ENCODE measurements around the gene ZBTB32. TPM values are rescaled to one million over a fixed set of nuclear protein-coding genes. Genes with fewer than 3 reads are reported as not detected.

The ZBTB32 gene
- total RNA-seq, 1 donor from 2014 or later = not detected

DNA sequence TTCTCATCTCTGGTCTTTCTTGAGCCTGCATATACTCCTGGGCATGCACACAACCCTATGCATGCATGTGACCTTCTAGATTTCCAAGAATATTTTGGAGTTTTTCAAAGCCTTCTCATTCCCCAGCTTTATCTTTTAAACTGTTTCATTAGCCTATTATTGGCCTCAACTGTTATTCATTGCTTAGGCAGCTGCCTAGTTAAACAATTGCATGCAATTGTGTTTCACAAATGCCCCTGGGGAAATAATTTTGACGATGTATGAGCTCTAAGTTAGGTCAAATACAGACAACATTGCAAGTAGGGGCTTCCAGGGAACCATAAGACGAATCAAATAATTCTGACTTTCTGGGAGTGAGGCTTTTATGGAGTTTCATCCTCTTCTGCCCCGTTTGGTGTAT, 40.4 kb upstream of the ZBTB32 start:
- Histone ChIP-seq H3K36me3 (ENCODE audit: control insufficient read depth, insufficient read depth, low read length) (no peaks in the 10 kb centered on the region), H3K4me3 (ENCODE audit: low read depth, low read length) (no peak overlapping the region), H3K27me3 (ENCODE audit: control insufficient read depth, insufficient read depth, low read length) (no peaks in the 10 kb centered on the region)
- TF ChIP-seq, protein P1, sequence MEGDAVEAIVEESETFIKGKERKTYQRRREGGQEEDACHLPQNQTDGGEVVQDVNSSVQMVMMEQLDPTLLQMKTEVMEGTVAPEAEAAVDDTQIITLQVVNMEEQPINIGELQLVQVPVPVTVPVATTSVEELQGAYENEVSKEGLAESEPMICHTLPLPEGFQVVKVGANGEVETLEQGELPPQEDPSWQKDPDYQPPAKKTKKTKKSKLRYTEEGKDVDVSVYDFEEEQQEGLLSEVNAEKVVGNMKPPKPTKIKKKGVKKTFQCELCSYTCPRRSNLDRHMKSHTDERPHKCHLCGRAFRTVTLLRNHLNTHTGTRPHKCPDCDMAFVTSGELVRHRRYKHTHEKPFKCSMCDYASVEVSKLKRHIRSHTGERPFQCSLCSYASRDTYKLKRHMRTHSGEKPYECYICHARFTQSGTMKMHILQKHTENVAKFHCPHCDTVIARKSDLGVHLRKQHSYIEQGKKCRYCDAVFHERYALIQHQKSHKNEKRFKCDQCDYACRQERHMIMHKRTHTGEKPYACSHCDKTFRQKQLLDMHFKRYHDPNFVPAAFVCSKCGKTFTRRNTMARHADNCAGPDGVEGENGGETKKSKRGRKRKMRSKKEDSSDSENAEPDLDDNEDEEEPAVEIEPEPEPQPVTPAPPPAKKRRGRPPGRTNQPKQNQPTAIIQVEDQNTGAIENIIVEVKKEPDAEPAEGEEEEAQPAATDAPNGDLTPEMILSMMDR (IDR thresholded peaks at IDR 0.05; ENCODE audit: insufficient read depth, low read length, severe bottlenecking) = no peak
- FAIRE-seq (no peak), DNase-seq (ENCODE audit: low read depth) (no peak)

DNA sequence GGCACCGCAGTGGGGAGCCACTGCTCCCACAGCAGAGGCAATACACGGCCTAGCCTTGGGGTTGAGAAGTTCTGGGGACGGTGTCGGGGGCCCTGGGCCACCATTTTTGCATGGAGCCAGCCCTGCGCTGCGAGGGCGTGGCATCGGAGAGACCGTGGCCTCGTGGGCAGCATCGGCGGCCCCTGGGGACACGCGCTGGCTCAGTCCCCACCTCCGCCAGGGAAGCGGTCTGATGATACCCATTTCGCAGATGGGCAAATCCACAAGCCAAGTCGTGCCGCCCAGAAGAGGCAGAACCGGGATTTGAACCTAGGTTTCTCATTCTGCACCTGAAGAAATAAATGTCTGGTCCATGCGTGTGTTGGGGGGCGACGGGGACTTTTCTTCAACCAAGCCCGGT, 39.2 kb upstream of the ZBTB32 start:
- TF ChIP-seq, protein P1 (IDR thresholded peaks at IDR 0.05; ENCODE audit: insufficient read depth, low read length, severe bottlenecking) = no peak
- H3K4me3 ChIP-seq (ENCODE audit: low read depth, low read length) = no peak overlapping the region
- H3K36me3 ChIP-seq (ENCODE audit: control insufficient read depth, insufficient read depth, low read length) = no peaks in the 10 kb centered on the region
- FAIRE-seq = no peak
- no peak for DNase-seq (ENCODE audit: low read depth)
- no peaks in the 10 kb centered on the region for H3K27me3 ChIP-seq (ENCODE audit: control insufficient read depth, insufficient read depth, low read length)

DNA sequence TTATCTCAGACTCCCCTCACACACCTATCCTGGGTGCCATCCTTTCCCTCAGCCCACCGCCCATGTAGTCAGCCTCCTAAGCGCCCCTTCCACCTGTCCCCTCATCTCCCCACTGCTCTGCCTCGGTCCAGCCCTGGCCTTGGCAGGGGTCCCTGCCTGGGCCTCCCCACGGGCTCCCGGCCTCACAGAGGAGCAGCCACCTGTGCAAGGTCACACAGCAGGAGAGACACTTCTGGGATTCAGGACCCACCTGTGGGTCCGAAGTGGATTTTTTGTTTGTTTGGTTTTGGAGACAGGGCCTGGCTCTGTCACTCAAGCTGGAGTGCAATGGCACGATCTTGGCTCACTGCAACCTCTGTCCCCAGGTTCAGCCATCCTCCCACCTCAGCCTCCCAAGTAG, 38.8 kb upstream of the ZBTB32 start:
- TF ChIP-seq, protein P1 (IDR thresholded peaks at IDR 0.05; ENCODE audit: insufficient read depth, low read length, severe bottlenecking) = no peak
- no peak for FAIRE-seq
- Histone ChIP-seq H3K4me3 (ENCODE audit: low read depth, low read length) (no peak overlapping the region), H3K36me3 (ENCODE audit: control insufficient read depth, insufficient read depth, low read length) (no peaks in the 10 kb centered on the region), H3K27me3 (ENCODE audit: control insufficient read depth, insufficient read depth, low read length) (no peaks in the 10 kb centered on the region)
- no peak for DNase-seq (ENCODE audit: low read depth)

DNA sequence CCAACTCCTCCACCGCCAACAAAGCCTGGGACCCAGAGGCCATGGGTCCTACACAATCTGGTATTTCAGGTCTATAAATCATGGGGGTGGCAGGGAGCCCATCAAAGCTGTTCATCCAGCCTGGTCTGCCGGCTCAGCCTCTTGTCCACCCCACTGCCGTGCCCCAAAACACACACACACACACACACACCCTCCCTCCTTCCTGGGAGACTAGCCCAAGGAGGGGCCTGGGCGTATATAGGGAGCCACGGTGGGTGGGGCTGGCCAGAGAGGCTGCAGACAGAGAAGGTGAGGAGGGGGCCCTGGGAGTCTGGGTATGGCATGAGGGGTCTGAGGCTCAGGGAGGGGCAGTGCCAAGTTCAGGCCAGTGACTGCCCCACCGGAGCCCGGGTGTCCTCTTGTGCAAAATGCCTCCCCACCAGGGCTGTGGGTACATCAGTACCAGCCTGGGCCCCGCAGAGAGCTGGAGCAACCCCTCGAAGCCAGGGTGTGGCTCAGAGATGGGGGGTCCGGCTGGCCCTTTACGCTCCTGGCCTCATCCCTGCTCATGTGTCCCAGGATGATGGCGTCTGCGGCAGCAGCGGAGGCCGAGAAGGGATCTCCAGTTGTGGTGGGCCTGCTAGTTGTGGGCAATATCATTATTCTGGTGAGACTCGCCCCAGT, 38.0 kb upstream of the ZBTB32 start, which contains the start of gene UPK1A:
Gene UPK1A (plus strand): TSS at position 267 of the 663 bp plus-strand sequence. CDS start 296 bp downstream, at position 563.
- no peak within 1 kb of the TSS for H3K4me3 ChIP-seq (ENCODE audit: low read depth, low read length)
- H3K36me3 ChIP-seq (ENCODE audit: control insufficient read depth, insufficient read depth, low read length) = no peaks in the 10 kb centered on the region
- FAIRE-seq (no peak), DNase-seq (ENCODE audit: low read depth) (no peak)
- no peaks in the 10 kb centered on the region for H3K27me3 ChIP-seq (ENCODE audit: control insufficient read depth, insufficient read depth, low read length)
- TF ChIP-seq, protein P1 (IDR thresholded peaks at IDR 0.05; ENCODE audit: insufficient read depth, low read length, severe bottlenecking) = no peak

DNA sequence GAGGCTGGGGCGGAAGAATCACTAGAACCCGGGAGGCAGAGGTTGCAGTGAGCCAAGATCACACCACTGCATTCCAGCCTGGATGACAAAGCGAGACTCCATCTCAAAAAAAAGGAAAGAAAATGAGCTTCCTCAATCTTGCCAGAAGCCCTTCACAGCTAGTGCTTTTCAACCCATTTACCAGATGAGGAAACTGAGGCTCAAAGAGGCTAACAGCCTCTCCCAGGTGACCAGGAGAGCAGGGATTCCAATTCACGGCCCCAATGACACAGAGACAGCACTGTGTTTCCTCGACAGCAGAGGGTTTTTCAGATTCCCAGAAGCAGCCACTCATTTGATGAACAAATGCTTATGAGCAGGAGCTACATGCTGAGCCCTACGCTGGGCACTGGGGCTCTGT, 34.8 kb upstream of the ZBTB32 start:
- TF ChIP-seq, protein P1 (IDR thresholded peaks at IDR 0.05; ENCODE audit: insufficient read depth, low read length, severe bottlenecking) = no peak
- Histone ChIP-seq H3K27me3 (ENCODE audit: control insufficient read depth, insufficient read depth, low read length) (no peaks in the 10 kb centered on the region), H3K36me3 (ENCODE audit: control insufficient read depth, insufficient read depth, low read length) (no peaks in the 10 kb centered on the region), H3K4me3 (ENCODE audit: low read depth, low read length) (no peak overlapping the region)
- DNase-seq (ENCODE audit: low read depth) = no peak
- no peak for FAIRE-seq

DNA sequence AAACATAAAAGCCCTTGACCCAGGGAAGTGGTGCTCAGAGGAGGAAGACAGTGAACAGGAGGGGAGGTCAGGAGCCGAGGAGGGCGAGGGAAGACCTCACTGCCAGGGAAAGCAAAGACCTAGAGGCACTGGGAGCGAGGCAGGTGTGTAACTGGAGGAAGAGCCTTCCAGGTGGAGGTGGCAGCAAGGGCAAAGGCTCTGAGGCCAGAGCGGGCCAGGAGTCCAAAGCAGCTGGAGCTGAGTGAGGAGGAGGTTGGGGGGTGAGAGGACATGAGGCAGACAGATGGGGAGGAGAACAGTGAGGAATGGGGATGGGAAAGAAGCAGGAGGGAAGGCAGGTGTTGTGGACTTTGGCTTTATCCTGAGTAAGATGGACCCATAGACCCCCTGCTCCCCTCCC, 34.4 kb upstream of the ZBTB32 start:
- no peaks in the 10 kb centered on the region for H3K27me3 ChIP-seq (ENCODE audit: control insufficient read depth, insufficient read depth, low read length)
- no peak for DNase-seq (ENCODE audit: low read depth)
- H3K36me3 ChIP-seq (ENCODE audit: control insufficient read depth, insufficient read depth, low read length) = no peaks in the 10 kb centered on the region
- TF ChIP-seq, protein P1 (IDR thresholded peaks at IDR 0.05; ENCODE audit: insufficient read depth, low read length, severe bottlenecking) = no peak
- FAIRE-seq = no peak
- no peak overlapping the region for H3K4me3 ChIP-seq (ENCODE audit: low read depth, low read length)
